Skeletal muscle satellite cell (primary cell): ENCODE data around the gene ARFIP1.

Source experiments
- H3K27me3 ChIP-seq: 2 replicates; pipeline ENCODE4 v1.7.0; 2013; ENCODE audit warnings: low read length; ENCODE audit not compliant: control insufficient read depth, insufficient read depth
- H3K36me3 ChIP-seq: 2 replicates; pipeline ENCODE4 v1.7.0; 2013; ENCODE audit warnings: mild to moderate bottlenecking, control low read depth, low read length; ENCODE audit not compliant: insufficient read depth
- H3K4me1 ChIP-seq: 2 replicates; pipeline ENCODE4 v1.7.0; 2013; ENCODE audit warnings: low read length; ENCODE audit not compliant: control insufficient read depth, insufficient read depth
- H3K4me2 ChIP-seq: 2 replicates; pipeline ENCODE4 v1.7.0; 2013; ENCODE audit warnings: mild to moderate bottlenecking, low read length
- H3K4me3 ChIP-seq: 2 replicates; pipeline ENCODE4 v1.7.0; 2013; ENCODE audit warnings: low read length
- H3K9ac ChIP-seq: 2 replicates; pipeline ENCODE4 v1.7.0; 2013; ENCODE audit warnings: mild to moderate bottlenecking, low read depth, low read length, moderate library complexity
- H3K9me3 ChIP-seq: replicated peaks from 2 replicates; pipeline ENCODE4 v1.7.0; 2013; ENCODE audit warnings: mild to moderate bottlenecking, control low read depth, low read length

Gene ARFIP1

DNA sequence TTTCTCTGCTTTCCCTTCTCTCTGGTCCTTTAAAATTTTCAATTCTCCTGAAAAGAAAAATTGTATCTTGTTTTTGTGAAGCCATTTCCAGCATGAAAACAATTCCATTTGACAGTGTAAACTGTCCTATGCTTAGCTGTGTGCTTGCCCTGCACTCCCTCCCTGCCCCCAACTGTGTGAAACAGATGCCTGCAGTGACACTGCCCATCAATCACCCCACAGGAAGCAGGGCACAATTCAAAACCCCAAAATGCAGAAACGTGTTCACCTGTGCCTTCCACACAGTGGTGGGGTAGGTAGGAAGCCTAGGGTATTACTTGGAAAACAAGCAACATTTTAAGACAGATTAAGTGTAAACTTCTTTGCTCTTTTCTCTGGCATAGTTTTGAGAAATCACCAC is 150.1 kb downstream of the ARFIP1 start:
- Histone ChIP-seq H3K9ac (no peak overlapping the region), H3K36me3 (no peaks in the 10 kb centered on the region)

DNA sequence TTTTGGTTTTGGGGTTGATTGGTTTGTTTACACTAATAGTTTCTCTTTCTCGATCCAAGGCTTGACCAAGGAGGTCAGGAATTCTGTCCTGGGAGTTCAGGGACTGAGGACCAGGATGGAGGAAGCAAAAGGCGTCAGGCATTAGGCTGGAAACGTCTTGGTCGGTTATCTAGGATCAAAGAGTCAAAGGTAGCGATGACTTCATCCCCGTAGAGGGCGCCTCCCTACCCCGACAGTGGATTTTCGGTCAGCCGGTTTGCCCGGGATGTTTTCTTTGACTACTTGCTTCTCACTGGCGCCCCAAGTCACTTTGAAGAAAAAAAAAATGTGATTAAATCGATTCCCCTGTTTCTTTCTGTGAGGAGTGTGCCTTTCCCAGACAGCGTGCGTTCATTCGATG is 155.4 kb downstream of the ARFIP1 start:
- peak overlapping the region; percentile 96 for H3K4me2 ChIP-seq
- H3K9ac ChIP-seq = no peak overlapping the region
- no peak overlapping the region for H3K4me3 ChIP-seq
- peaks cover 54% of the 10 kb centered on the region for H3K27me3 ChIP-seq
- no peaks in the 10 kb centered on the region for H3K36me3 ChIP-seq
- H3K4me1 ChIP-seq = peaks cover 12% of the 10 kb centered on the region
- no peaks in the 10 kb centered on the region for H3K9me3 ChIP-seq

More for the DNA sequence above, 150.1 kb downstream of the ARFIP1 start:
- no peak overlapping the region for H3K4me2 ChIP-seq
- no peaks in the 10 kb centered on the region for H3K9me3 ChIP-seq
- no peak overlapping the region for H3K4me3 ChIP-seq
- no peaks in the 10 kb centered on the region for H3K4me1 ChIP-seq
- H3K27me3 ChIP-seq = peaks cover 8% of the 10 kb centered on the region

DNA sequence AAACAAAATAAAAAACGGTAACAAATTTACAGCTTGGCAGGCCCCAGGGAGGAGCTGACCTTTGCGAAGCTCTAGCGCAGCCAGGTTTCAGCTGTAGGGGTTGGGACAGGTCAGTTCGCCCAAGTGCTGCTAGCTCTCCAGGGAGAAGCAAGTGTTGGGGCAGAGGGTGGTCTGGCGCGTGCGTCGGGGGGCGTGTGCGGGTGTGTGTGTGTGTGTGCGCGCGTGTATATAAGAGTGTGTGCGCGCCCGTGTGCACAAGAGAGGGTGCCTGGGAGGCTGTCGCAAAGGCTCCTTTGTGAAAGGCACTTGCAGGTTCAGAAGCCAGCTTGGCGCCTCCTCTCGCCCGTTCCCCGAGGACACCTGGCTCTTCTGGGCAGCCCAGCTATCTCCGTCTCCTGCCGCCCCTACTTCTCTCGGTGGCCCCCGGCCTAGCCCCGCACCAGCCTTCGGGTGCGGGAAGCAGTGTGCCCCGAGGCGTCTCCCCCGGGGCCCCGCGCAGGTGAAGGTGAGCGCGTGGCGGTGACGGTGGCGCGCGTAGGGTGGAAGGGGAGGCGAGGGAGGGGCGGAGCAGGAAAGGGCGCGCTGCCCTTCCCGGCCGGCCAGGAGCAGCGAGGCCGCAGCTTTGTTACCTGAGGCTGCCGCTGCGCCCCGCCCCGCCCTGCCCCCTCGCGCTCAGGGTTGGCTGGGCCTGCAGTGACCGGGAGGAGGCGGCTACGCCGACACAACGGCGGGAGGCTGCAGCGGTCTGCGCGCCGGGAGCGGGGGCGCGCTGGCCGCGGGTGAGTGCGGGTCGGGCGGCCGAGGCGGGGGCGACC is 156.1 kb downstream of the ARFIP1 start, which contains the start of gene FHDC1:
TSS of gene FHDC1 (plus strand) at position 693 of the 815 bp plus-strand sequence. CDS start 6,735 bp downstream, outside the sequence.
- Histone ChIP-seq H3K9ac (peak within 1 kb of the TSS; percentile 24), H3K4me3 (peak within 1 kb of the TSS; percentile 70), H3K9me3 (no peaks in the 10 kb centered on the region), H3K36me3 (no peaks in the 10 kb centered on the region), H3K4me2 (peak within 1 kb of the TSS; percentile 96), H3K27me3 (peaks cover 54% of the 10 kb centered on the region), H3K4me1 (peaks cover 12% of the 10 kb centered on the region)

DNA sequence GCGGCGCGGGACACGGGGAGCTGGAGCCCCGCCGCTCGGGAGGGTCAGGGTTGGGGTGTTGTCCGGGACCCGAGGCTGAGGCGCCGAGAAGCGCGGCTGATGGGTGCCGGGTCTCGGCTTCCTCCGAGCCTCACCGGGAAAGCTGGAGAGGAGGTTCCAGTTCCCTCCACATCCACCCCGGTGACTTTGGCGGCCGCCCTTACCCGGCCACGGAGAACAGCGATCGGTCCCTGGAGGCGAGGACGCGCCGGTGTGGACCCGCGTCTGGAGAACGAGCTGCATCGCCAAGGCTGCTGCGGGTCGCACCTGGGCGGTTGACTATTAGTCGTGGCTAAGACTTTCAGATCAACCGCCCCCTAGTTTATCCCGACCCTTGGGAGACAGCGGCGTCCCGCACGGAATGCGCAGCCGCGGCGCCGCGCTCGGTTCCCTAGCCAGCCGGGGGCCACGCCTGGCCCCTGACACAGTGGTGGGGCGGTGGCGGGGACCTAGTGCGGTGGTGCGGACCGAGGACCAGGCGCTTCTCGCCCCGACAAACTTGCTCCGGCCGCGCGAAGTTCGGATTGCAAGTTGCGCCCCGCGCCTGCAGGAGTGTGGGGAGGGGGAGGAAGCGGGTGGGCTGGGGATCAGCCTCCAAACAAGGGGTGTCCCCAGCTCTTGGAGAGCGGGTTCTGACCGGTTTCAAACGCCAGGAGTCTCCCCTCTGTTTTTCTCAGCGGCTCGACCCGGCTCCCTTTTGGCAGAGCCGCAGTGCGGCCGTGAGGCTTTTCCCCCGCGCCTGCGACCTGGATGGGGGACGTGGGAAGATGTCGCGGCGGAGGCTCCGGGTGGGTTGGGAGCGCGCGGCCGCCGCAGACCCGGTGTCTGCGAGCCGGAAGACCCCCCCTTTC is 156.9 kb downstream of the ARFIP1 start:
- Histone ChIP-seq H3K27me3 (peaks cover 55% of the 10 kb centered on the region), H3K4me2 (peak overlapping the region; percentile 96), H3K9ac (peak overlapping the region; percentile 24)

DNA sequence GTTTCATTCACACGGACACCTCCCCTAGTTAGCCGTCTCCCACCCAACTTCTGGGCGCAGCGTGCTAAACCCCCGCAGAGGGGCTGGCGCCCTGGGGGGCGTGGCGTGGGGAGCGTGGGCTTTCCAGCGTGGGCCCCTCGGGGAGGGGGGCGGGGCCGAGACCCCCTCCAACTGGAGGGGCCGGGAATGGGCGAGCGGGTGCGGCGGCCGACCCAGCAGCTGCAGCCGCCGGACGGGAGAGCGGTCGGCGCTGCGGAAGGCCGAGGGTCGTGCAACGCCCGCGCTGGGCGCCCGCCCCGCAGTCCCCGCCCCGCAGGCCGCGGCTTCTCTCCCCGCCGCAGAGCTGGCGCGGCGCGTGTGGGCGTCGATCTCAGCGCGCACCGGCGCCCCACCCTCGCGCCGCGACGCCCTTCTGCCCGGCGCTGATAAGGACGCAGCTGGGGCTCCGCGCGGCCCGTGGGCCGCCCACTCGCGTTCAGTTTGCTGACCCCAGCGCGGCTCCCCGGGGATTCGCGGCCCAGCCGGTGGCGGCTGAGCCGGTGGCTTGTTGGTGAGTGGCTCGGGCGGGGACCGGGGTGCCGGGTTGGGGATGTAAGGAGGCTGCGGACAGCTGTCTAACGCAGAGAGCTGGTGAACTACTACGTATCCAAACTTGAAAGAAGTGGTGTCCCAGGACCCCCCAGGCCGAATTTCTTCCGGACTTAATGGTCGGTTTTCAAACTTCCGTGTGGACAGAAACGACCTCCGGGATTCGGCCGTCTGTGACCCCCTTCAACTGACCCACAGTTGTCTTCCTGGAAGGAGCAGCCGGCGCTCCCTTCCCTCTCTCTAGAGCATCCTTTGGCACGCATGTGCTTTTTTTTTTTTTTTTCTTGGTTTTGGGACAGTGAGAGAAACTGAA is 157.8 kb downstream of the ARFIP1 start:
- H3K4me1 ChIP-seq = peaks cover 12% of the 10 kb centered on the region
- peak overlapping the region; percentile 96 for H3K4me2 ChIP-seq
- peak overlapping the region; percentile 28 for H3K9ac ChIP-seq
- H3K9me3 ChIP-seq = no peaks in the 10 kb centered on the region
- H3K36me3 ChIP-seq = no peaks in the 10 kb centered on the region
- H3K27me3 ChIP-seq = peaks cover 62% of the 10 kb centered on the region
- peak overlapping the region; percentile 70 for H3K4me3 ChIP-seq

More for the DNA sequence above, 156.9 kb downstream of the ARFIP1 start:
- Histone ChIP-seq H3K4me1 (peaks cover 12% of the 10 kb centered on the region), H3K36me3 (no peaks in the 10 kb centered on the region), H3K9me3 (no peaks in the 10 kb centered on the region), H3K4me3 (peak overlapping the region; percentile 70)

DNA sequence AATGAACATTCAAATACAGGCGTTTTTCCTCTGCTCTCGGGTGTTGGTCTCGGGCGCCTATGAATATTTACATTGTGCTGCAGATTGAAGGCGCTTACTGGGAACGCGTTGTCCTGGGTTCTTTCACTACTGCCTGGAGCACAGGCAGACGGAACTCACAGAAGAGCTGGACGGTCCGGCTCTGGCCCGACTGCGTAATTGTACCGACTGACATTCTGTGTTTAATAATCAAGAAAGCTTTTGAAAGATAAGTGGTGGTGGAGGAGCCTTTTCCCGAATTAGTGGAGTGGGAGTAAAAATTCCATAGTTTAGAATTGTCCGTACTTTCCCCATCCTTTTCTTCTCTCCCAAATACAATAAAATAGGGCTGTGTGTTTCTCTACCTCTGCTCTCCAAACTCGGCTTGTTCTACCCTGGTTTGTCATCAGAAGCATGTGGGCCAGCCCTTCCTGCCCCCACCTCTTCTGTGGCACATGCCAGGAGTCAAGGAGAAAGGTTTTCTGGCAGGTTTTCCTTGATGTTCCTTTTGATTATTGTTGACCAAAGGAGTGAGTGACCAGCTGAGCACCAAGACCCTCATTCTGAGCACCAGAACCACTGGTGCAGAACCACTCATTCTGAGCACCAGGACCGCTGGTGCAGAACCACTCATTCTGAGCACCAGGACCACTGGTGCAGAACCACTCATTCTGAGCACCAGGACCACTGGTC is 158.6 kb downstream of the ARFIP1 start:
- peak overlapping the region; percentile 28 for H3K9ac ChIP-seq

DNA sequence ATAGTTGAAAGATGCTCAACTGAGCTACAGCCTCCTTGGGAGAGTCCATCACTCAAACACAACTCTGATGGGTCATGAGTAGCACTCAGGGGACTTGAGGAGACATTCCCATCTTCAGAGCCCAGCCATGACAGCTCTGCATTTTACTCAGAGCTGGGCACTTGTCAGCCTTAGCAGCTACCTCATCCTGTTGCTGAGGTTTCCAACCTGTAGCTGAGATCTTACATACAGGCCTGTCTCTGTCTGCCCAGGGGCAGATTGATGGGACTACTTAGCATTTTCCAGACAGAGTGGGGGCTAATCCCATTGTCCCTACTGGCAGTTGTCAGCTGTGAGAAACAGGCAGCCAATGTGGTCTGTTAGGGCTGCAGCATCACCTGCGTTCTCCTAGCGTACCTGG is 159.9 kb downstream of the ARFIP1 start:
- H3K9ac ChIP-seq = no peak overlapping the region
- H3K4me1 ChIP-seq = peaks cover 19% of the 10 kb centered on the region
- no peak overlapping the region for H3K4me2 ChIP-seq
- no peaks in the 10 kb centered on the region for H3K9me3 ChIP-seq
- H3K36me3 ChIP-seq = no peaks in the 10 kb centered on the region
- peaks cover 57% of the 10 kb centered on the region for H3K27me3 ChIP-seq
- no peak overlapping the region for H3K4me3 ChIP-seq

More for the DNA sequence above, 158.6 kb downstream of the ARFIP1 start:
- peaks cover 13% of the 10 kb centered on the region for H3K4me1 ChIP-seq
- no peaks in the 10 kb centered on the region for H3K9me3 ChIP-seq
- H3K4me2 ChIP-seq = peak overlapping the region; percentile 96
- H3K27me3 ChIP-seq = peaks cover 62% of the 10 kb centered on the region
- peak overlapping the region; percentile 70 for H3K4me3 ChIP-seq
- no peaks in the 10 kb centered on the region for H3K36me3 ChIP-seq

DNA sequence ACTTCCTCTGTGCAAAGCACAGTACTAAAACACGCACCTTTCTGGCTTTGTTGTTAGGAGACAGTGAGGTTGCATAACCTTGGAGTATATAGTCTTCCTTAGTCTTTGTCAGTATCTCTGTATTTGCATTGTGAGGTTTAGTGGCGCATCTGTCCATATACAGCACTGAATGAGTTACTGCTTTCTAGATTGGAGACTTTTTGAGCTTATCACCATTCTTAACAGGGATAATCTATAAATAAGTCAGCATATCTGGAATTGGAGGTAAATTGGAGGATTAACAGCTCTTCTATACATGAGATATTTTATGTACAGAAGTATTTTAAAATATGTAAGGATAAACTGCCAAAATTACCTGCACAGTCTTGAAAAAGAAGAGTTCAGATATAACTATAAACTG is 160.7 kb downstream of the ARFIP1 start:
- H3K4me2 ChIP-seq = no peak overlapping the region
- H3K9me3 ChIP-seq = no peaks in the 10 kb centered on the region
- H3K27me3 ChIP-seq = peaks cover 49% of the 10 kb centered on the region
- H3K9ac ChIP-seq = no peak overlapping the region
- H3K36me3 ChIP-seq = no peaks in the 10 kb centered on the region
- H3K4me3 ChIP-seq = no peak overlapping the region
- peaks cover 19% of the 10 kb centered on the region for H3K4me1 ChIP-seq

DNA sequence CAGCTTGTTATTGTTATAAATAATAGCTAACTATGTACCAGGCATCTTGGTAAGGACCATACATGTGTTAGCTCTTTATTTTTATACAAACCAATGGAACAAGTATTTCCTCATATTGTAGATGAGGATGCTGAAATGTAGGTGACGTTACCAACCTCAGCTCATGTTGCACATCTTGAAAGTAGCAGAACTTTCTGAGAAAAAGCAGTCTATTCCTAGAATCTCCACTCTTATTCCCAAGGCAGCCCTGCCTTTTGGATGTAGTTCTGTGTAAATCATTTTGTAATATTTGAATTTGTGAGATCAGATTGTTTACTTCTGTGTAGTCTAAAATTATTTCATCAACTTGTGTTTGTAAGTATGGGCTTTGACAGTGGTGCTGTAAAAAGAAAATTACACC is 161.7 kb downstream of the ARFIP1 start:
- Histone ChIP-seq H3K27me3 (peaks cover 41% of the 10 kb centered on the region), H3K4me3 (no peak overlapping the region), H3K4me1 (peaks cover 14% of the 10 kb centered on the region), H3K9ac (no peak overlapping the region), H3K9me3 (no peaks in the 10 kb centered on the region), H3K36me3 (no peaks in the 10 kb centered on the region), H3K4me2 (no peak overlapping the region)

DNA sequence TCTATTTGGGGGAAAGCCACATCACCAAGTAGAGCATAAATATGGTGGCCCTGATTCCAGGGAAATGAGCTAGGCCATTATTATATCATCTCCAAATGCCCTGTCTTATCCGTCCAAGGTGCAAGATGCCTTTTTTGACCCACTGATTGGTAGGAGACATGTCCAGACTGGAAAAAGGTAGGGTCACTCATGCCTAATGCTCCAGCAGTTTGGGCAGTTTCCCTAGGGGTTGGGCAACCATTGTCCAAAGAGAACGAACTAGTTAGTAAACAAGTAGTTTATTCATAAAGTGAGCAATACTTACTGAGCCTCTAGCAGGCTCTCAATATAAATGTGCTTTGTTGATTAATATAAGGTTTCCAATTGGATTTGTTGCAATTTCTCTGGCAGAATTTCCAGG is 162.6 kb downstream of the ARFIP1 start:
- Histone ChIP-seq H3K27me3 (peaks cover 33% of the 10 kb centered on the region), H3K4me3 (no peak overlapping the region), H3K9me3 (no peaks in the 10 kb centered on the region), H3K36me3 (no peaks in the 10 kb centered on the region), H3K4me2 (no peak overlapping the region), H3K4me1 (peaks cover 12% of the 10 kb centered on the region), H3K9ac (no peak overlapping the region)
